A549 (cell line): ENCODE data around the gene AGR2. TPM values are rescaled to one million over a fixed set of nuclear protein-coding genes. Genes with fewer than 3 reads are reported as not detected.

Source experiments
- ATAC-seq, 2 experiments: fragments of 200-7000 bp in 1 of 2; fragments of >200 bp in 1 of 2; cut with Nextera tagmentation in 1 of 2; cut with Tn5 transposase in 1 of 2; 3 replicates each; pipeline versions ENCODE4 v1.8.0 to v1.9.1; 2018 to 2020; ENCODE audit warnings: mild to moderate bottlenecking in 1 of 2, moderate library complexity in 1 of 2
- CTCF ChIA-PET: fragments of 300-600 bp; sonication (Branson Sonifier 250); formaldehyde crosslinking; extraction: SDS; loops from one replicate; lab custom pipeline; 2021; ENCODE audit warnings: antibody characterized with exemption, inconsistent platforms; lab: Yijun Ruan, JAX
- POLR2A ChIA-PET: fragments of 350-600 bp; formaldehyde crosslinking; extraction: SDS; loops from one replicate; lab custom pipeline; 2021; ENCODE audit warnings: antibody characterized with exemption, inconsistent platforms; lab: Yijun Ruan, JAX
- DNase-seq, 2 experiments: peaks; one replicate each; pipeline versions ENCODE4 v3.0.0 to v3.0.0-alpha.2; 2011 to 2016; ENCODE audit warnings: low read depth in 1 of 2, low spot score in 1 of 2
- FAIRE-seq: peaks from 2 replicates; lab custom pipeline; 2011; peaks lifted over from hg19 to GRCh38; lab: Jason Lieb, UNC
- H3K27ac ChIP-seq, 2 experiments: fragments of >200 bp; sonication (Bioruptor Twin); formaldehyde crosslinking; 3 replicates each; pipeline ENCODE4 v1.5.1; 2016 to 2017
- H3K4me1 ChIP-seq: fragments of >200 bp; sonication (Bioruptor Twin); formaldehyde crosslinking; 3 replicates; pipeline ENCODE4 v1.6.1; 2016
- H3K4me2 ChIP-seq: fragments of >200 bp; sonication (Bioruptor Twin); formaldehyde crosslinking; 3 replicates; pipeline ENCODE4 v1.6.1; 2016
- H3K4me3 ChIP-seq: fragments of >200 bp; sonication (Bioruptor Twin); formaldehyde crosslinking; 3 replicates; pipeline ENCODE4 v1.5.1; 2016
- H3K9me3 ChIP-seq: fragments of >200 bp; sonication (Bioruptor Twin); formaldehyde crosslinking; 3 replicates; pipeline ENCODE4 v1.6.1; 2016
- CBX2 ChIP-seq: fragments of 200-600 bp; sonication (generic); IDR thresholded peaks from 2 replicates; pipeline ENCODE4 v1.6.1; 2016; ENCODE audit warnings: low read depth, mild to moderate bottlenecking, borderline replicate concordance
- CEBPB ChIP-seq, 2 experiments: fragments of >200 bp in 1 of 2; sonication (Bioruptor Twin) in 1 of 2; formaldehyde crosslinking in 1 of 2; IDR thresholded peaks; 2 replicates each; pipeline ENCODE4 v1.6.1; 2012 to 2016
- EHF ChIP-seq: fragments of 250-450 bp; sonication (Bioruptor Pico); IDR thresholded peaks from 2 replicates; pipeline ENCODE4 v1.5.0; 2020; ENCODE audit warnings: mild to moderate bottlenecking
- EHMT2 ChIP-seq: fragments of 200-600 bp; sonication (generic); IDR thresholded peaks from 2 replicates; pipeline ENCODE4 v1.6.1; 2016; ENCODE audit warnings: antibody characterized with exemption, low read depth, mild to moderate bottlenecking, moderate library complexity
- FOSB ChIP-seq: fragments of 250-450 bp; sonication (Bioruptor Pico); IDR thresholded peaks from 2 replicates; pipeline ENCODE4 v1.5.0; 2020; ENCODE audit warnings: mild to moderate bottlenecking, moderate library complexity
- GATA3 ChIP-seq: IDR thresholded peaks from 2 replicates; pipeline ENCODE4 v1.6.1; 2012; ENCODE audit warnings: borderline replicate concordance
- JUNB ChIP-seq: fragments of >200 bp; sonication (Bioruptor Twin); formaldehyde crosslinking; IDR thresholded peaks from 2 replicates; pipeline ENCODE4 v1.6.1; 2016
- KDM1A ChIP-seq: fragments of 200-600 bp; sonication (generic); IDR thresholded peaks from 2 replicates; pipeline ENCODE4 v1.6.1; 2016; ENCODE audit warnings: low read depth, mild to moderate bottlenecking
- MAFK ChIP-seq: fragments of 450-650 bp; IDR thresholded peaks from 2 replicates; pipeline ENCODE4 v1.6.1; 2014; ENCODE audit not compliant: partially characterized antibody
- NPAS2 ChIP-seq: fragments of 250-450 bp; sonication (Bioruptor Pico); IDR thresholded peaks from 2 replicates; pipeline ENCODE4 v1.8.0; 2022; ENCODE audit warnings: mild to moderate bottlenecking, moderate library complexity, borderline replicate concordance
- PHF8 ChIP-seq: fragments of 200-600 bp; sonication (generic); IDR thresholded peaks from 2 replicates; pipeline ENCODE4 v1.6.1; 2016; ENCODE audit warnings: low read depth, mild to moderate bottlenecking, antibody characterized with exemption, moderate library complexity, borderline replicate concordance
- POLR2AphosphoS2 ChIP-seq: conservative IDR thresholded peaks from 2 replicates; pipeline ENCODE4 v1.6.1; 2012; ENCODE audit warnings: low read length, improper control_type of control experiment, inconsistent platforms
- RFX5 ChIP-seq: fragments of 450-650 bp; IDR thresholded peaks from 2 replicates; pipeline ENCODE4 v1.7.1; 2014; ENCODE audit warnings: antibody characterized with exemption, mild to moderate bottlenecking, moderate library complexity
- RNF2 ChIP-seq: fragments of 200-600 bp; sonication (generic); IDR thresholded peaks from 2 replicates; pipeline ENCODE4 v1.6.1; 2016; ENCODE audit warnings: low read depth, mild to moderate bottlenecking, antibody characterized with exemption, moderate library complexity, borderline replicate concordance
- TFCP2L1 ChIP-seq: fragments of 250-450 bp; sonication (Bioruptor Pico); IDR thresholded peaks from 2 replicates; pipeline ENCODE4 v1.5.0; 2021; ENCODE audit warnings: mild to moderate bottlenecking
- ZSCAN20 ChIP-seq: fragments of 250-450 bp; sonication (Bioruptor Pico); IDR thresholded peaks from 2 replicates; pipeline ENCODE4 v1.8.0; 2022; ENCODE audit warnings: mild to moderate bottlenecking, moderate library complexity
- WGBS: methylation state at CpG from one replicate; pipeline ENCODE4 v1.1.6; 2017; ENCODE audit errors: missing lambda C conversion rate; 5-methylcytosine and 5-hydroxymethylcytosine counted together
- polyA plus RNA-seq, 4 experiments: library from polyadenylated mRNA; depleted of rRNA in 3 of 4; stranded (reverse); fragments of >200 nt; fragmentation: RNase III in 1 of 4; extraction: RNeasy Plus Mini Kit Qiagen cat#74134 plus additional on column Dnase treatment in 1 of 4; gene quantifications; 2 replicates in 3 of 4; 3 replicates in 1 of 4; pipeline ENCODE4 v1.2.3, GENCODE V29; 2011 to 2017
- TF ChIP-seq, protein P1 (sequence below): fragments of >200 bp; sonication (Bioruptor Twin); formaldehyde crosslinking; IDR thresholded peaks from 2 replicates; pipeline ENCODE4 v1.6.1; 2016
- TF ChIP-seq, protein P2 (sequence below): fragments of >200 bp; sonication (Bioruptor Twin); formaldehyde crosslinking; IDR thresholded peaks from 3 replicates; pipeline ENCODE4 v1.6.1; 2016
- TF ChIP-seq, protein P3 (sequence below): fragments of >200 bp; sonication (Bioruptor Twin); formaldehyde crosslinking; IDR thresholded peaks from 3 replicates; pipeline ENCODE4 v1.5.1; 2016

AGR2 gene
- polyA plus RNA-seq, 2 of the 4 experiments (the other 2 are of a cell fraction), result 60.7 to 479 TPM

DNA sequence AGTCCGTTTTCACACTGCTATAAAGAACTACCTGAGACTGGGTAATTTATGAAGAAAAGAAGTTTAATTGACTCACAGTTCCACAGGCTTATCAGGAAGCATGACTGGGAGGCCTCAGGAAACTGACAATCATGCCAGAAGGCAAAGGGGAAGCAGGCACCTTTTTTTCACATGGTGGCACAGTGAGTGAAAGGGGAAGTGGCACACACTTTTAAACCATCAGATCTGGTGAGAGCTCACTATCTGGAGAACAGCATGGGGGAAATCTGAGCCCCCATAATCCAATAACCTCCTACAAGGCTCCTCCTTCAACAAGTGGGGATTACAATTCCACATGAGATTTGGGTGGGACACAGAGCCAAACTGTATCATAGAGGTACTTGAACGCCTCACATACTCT lies 47.0 kb upstream of the AGR2 start:
- no peak for ATAC-seq
- Histone ChIP-seq H3K9me3 (no peaks in the 10 kb centered on the region), H3K27ac (peak overlapping the region in 1 of 2 experiments; percentile 51; a peak in 1 of 6 replicates), H3K4me1 (peaks cover 16% of the 10 kb centered on the region), H3K4me3 (no peak overlapping the region), H3K4me2 (no peak overlapping the region)
- TF ChIP-seq CEBPB (IDR thresholded peaks at IDR 0.05) (no peak), PHF8 (no peak), CBX2 (no peak), EHF (CRISPR knock-in tag) (no peak), RFX5 (no peak)
- TF ChIP-seq, protein P1, sequence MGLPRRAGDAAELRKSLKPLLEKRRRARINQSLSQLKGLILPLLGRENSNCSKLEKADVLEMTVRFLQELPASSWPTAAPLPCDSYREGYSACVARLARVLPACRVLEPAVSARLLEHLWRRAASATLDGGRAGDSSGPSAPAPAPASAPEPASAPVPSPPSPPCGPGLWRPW, result no peak
- TF ChIP-seq, protein P2, sequence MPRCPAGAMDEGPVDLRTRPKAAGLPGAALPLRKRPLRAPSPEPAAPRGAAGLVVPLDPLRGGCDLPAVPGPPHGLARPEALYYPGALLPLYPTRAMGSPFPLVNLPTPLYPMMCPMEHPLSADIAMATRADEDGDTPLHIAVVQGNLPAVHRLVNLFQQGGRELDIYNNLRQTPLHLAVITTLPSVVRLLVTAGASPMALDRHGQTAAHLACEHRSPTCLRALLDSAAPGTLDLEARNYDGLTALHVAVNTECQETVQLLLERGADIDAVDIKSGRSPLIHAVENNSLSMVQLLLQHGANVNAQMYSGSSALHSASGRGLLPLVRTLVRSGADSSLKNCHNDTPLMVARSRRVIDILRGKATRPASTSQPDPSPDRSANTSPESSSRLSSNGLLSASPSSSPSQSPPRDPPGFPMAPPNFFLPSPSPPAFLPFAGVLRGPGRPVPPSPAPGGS, result no peak
- no peak for DNase-seq
- no peak for FAIRE-seq
- WGBS, result 50% methylated on average over 2 of the region's 2 CpGs
- ChIA-PET POLR2A (no interaction called here), CTCF (interaction anchor here (0.7 kb wide), 1 partner anchor 794 kb away, joined by 3 read pairs; no protein-coding TSS in a partner anchor)

DNA sequence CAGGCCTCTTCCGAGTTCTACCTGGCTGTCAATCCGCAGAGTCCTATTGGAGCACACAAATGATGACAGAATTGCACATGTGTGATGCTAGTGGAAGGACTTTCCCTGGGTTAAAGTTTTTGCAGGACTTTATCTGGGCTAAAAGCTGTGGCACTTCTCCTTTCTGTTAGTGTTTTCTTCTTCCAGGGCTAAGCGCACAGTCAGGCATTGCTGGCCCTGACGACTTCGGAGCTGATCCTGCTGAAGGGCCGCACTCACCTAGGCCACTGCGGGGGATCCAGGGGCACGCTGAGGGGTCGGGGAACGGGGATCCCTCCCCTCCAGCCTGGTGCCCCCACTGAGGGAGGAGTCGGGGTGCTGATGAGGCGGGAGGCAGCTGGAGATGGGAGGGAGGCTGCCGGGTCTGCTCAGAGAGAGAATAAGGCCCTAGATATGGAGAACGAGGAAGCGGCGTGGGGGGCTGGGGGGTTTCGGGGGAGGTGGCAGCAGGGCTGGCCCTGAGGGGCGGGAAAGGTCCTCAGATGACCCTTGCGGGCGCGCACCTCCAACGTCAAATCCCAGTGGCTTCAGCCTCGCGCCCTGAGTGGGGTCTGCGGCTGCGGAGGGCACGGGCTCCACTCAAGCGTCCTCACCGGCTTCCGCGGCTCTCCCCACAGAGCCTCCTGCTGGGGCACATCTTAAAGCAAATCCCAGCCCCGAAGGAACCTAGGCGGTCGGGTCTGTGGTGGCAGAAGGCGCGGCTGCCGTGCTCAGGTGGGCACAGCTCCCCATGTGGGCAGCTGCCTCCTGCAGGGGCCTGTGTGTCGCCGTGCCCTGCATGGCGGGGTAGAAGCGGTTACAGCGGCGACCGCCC lies 46.0 kb upstream of the AGR2 start:
- no peaks in the 10 kb centered on the region for H3K9me3 ChIP-seq
- H3K4me2 ChIP-seq, result no peak overlapping the region
- no peak for DNase-seq
- POLR2A ChIA-PET, result no interaction called here
- ATAC-seq, result no peak
- peaks cover 25% of the 10 kb centered on the region for H3K4me1 ChIP-seq
- TF ChIP-seq POLR2AphosphoS2, result no peak
- no peak for TF ChIP-seq FOSB
- no peak for TF ChIP-seq PHF8
- no peak for TF ChIP-seq ZSCAN20
- TF ChIP-seq KDM1A, result no peak
- no peak for TF ChIP-seq NPAS2 (CRISPR knock-in tag)
- no peak for TF ChIP-seq JUNB
- TF ChIP-seq TFCP2L1, result no peak
- TF ChIP-seq, protein P3, sequence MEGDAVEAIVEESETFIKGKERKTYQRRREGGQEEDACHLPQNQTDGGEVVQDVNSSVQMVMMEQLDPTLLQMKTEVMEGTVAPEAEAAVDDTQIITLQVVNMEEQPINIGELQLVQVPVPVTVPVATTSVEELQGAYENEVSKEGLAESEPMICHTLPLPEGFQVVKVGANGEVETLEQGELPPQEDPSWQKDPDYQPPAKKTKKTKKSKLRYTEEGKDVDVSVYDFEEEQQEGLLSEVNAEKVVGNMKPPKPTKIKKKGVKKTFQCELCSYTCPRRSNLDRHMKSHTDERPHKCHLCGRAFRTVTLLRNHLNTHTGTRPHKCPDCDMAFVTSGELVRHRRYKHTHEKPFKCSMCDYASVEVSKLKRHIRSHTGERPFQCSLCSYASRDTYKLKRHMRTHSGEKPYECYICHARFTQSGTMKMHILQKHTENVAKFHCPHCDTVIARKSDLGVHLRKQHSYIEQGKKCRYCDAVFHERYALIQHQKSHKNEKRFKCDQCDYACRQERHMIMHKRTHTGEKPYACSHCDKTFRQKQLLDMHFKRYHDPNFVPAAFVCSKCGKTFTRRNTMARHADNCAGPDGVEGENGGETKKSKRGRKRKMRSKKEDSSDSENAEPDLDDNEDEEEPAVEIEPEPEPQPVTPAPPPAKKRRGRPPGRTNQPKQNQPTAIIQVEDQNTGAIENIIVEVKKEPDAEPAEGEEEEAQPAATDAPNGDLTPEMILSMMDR, result no peak
- no peak for TF ChIP-seq GATA3
- no peak for TF ChIP-seq CEBPB (IDR thresholded peaks at IDR 0.05)
- no peak for TF ChIP-seq RNF2
- no peak for TF ChIP-seq MAFK
- no peak for TF ChIP-seq EHMT2
- 95% methylated on average over 42 of the region's 44 CpGs for WGBS
- peak overlapping the region in 1 of 2 experiments; percentile 56; a peak in 2 of 6 replicates for H3K27ac ChIP-seq
- no peak overlapping the region for H3K4me3 ChIP-seq
- CTCF ChIA-PET, result interaction anchor here (1.1 to 2.0 kb wide), 2 partner anchors 13 to 67 kb away, joined by 4 to 9 read pairs; no protein-coding TSS in a partner anchor
- FAIRE-seq, result no peak
